ENCODE results near the gene BRD4. TPM values are rescaled to one million over a fixed set of nuclear protein-coding genes. Genes with fewer than 3 reads are reported as not detected.

BRD4 gene
- total RNA-seq, 1 experiment from 2014 or later, result 144 TPM

DNA sequence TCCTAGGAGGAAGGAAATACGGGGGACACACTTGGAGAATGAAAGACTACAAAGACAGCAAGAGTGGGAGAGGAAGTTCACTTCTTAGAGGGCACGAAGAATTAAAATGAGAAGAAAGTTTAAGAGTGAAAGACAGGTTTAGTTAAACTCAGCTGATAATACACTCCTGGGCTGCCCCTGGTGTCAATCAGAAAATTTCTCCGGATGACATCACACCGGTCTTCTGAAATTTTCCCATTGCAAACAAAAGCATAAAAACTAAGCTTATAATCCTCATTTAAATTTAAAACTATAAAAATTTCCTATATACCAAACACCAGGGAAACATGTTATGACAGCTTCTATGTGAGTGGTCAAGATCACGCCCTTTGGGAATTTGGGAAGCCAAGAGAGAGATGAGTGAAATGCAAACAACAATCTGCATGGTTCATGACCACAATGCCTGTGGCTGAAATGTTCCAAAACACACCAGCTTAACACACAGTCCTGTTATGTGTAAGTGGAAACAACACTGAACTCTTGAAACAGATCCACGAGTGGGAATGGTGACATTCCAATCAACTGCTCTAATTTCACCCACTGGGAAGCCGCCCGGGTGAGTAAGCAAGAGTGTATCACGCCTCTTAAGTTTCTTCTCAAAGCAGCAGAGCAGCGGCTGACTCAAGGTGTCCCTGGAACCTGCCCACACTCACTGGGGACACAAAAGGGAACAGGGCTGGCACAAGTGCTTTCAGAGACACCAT is 49.0 kb downstream of the BRD4 start:
- Histone ChIP-seq H2BK20ac (ENCODE audit: low read depth, low read length, poor library complexity, severe bottlenecking) (no peak overlapping the region), H2BK12ac (ENCODE audit: insufficient read length, low read depth, low read length) (no peak overlapping the region), H3K79me1 (ENCODE audit: insufficient read depth, low read depth, low read length, poor library complexity, severe bottlenecking) (peaks cover 21% of the 10 kb centered on the region), H3K9ac (ENCODE audit: extremely low read depth, insufficient read length, low read length) (no peak overlapping the region), H3K56ac (ENCODE audit: insufficient read length, low read depth, low read length) (no peak overlapping the region), H3K4me2 (ENCODE audit: insufficient read depth, insufficient read length, low read length) (no peak overlapping the region), H2BK120ac (ENCODE audit: low read depth, low read length, poor library complexity, severe bottlenecking) (no peak overlapping the region), H4K20me1 (ENCODE audit: control insufficient read depth, insufficient read depth, insufficient read length) (no peaks in the 10 kb centered on the region), H2BK15ac (ENCODE audit: low read depth, low read length) (no peak overlapping the region), H2BK5ac (ENCODE audit: insufficient read length, low read length) (no peak overlapping the region), H3K9me3 (ENCODE audit: control insufficient read depth, low read depth, low read length) (no peaks in the 10 kb centered on the region), H3K18ac (ENCODE audit: insufficient read length, low read depth, low read length) (no peak overlapping the region), H3K23me2 (ENCODE audit: insufficient read length, low read depth, low read length, poor library complexity, severe bottlenecking) (no peaks in the 10 kb centered on the region), H3K14ac (ENCODE audit: insufficient read depth, low read length) (0 out of 2 replicates have a peak overlapping the region, but pooled peaks have one; percentile 34), H3K4me1 (ENCODE audit: insufficient read depth, low read length) (peaks cover 13% of the 10 kb centered on the region; the same call in 1 of the 2 replicates), H4K8ac (replicated peaks; ENCODE audit: insufficient read length, low read depth, low read length) (no peak overlapping the region), H3K79me2 (ENCODE audit: insufficient read depth, low read length) (peaks cover 86% of the 10 kb centered on the region), H2AFZ (ENCODE audit: low read length) (no peak overlapping the region), H3T11ph (ENCODE audit: low read length) (no peak overlapping the region), H4K91ac (ENCODE audit: insufficient read length, low read depth, low read length) (no peak overlapping the region), H2AK5ac (ENCODE audit: insufficient read length, low read length) (no peak overlapping the region), H3K23ac (ENCODE audit: insufficient read length, low read depth, low read length) (no peak overlapping the region), H3K4ac (ENCODE audit: low read depth, low read length) (no peak overlapping the region), H3K27me3 (ENCODE audit: insufficient read depth, low read length) (no peaks in the 10 kb centered on the region), H3K27ac (ENCODE audit: insufficient read length, low read depth, low read length) (no peak overlapping the region), H4K5ac (ENCODE audit: insufficient read length, low read depth, low read length) (no peak overlapping the region)
- no CpG with 5 or more reads among the region's 10 CpGs for WGBS (ENCODE audit: extremely low coverage, insufficient read length, low lambda C conversion rate)
- Mint-ChIP-seq H3K4me1 (peaks cover 77 to 81% of the 10 kb centered on the region in 2 experiments), H3K27me3 (ENCODE audit: low read depth) (no peaks in the 10 kb centered on the region), H3K9me3 (no peaks in the 10 kb centered on the region), H3K4me3 (no peak overlapping the region), H3K27ac (peak overlapping the region in 1 of 3 experiments; percentile 61; a peak in 2 of 7 replicates), H3K36me3 (ENCODE audit: insufficient read depth in 1 of 3, low read depth in 3 of 3) (no peaks in the 10 kb centered on the region)
- TF ChIP-seq, protein P1, sequence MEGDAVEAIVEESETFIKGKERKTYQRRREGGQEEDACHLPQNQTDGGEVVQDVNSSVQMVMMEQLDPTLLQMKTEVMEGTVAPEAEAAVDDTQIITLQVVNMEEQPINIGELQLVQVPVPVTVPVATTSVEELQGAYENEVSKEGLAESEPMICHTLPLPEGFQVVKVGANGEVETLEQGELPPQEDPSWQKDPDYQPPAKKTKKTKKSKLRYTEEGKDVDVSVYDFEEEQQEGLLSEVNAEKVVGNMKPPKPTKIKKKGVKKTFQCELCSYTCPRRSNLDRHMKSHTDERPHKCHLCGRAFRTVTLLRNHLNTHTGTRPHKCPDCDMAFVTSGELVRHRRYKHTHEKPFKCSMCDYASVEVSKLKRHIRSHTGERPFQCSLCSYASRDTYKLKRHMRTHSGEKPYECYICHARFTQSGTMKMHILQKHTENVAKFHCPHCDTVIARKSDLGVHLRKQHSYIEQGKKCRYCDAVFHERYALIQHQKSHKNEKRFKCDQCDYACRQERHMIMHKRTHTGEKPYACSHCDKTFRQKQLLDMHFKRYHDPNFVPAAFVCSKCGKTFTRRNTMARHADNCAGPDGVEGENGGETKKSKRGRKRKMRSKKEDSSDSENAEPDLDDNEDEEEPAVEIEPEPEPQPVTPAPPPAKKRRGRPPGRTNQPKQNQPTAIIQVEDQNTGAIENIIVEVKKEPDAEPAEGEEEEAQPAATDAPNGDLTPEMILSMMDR (conservative IDR thresholded peaks at IDR 0.05), result no peak
- no peak for DNase-seq
